Endometrial microvascular endothelial cells (primary cell): ENCODE measurements around the gene SLX9. TPM values are rescaled to one million over a fixed set of nuclear protein-coding genes. Genes with fewer than 3 reads are reported as not detected.
"Not testable (repeated sequence)": the region's sequence is repeated elsewhere in the genome, so short reads cannot be mapped to it uniquely, and the experiment has no call there.

Source experiments
- in situ Hi-C: cut with HindIII; loops from 2 replicates; pipeline ENCODE4 v1.10.0; 2017; ENCODE audit warnings: low sequenced_read_pairs, low pct_unique_long_range_greater_than_20kb; ENCODE audit errors: inconsistent ontology term
- total RNA-seq: library from RNA; depleted of rRNA; stranded (reverse); fragments of >200 nt; gene quantifications from one replicate; pipeline ENCODE4 v1.2.3, GENCODE V29; 2015; ENCODE audit errors: inconsistent ontology term

The SLX9 gene
- total RNA-seq, 1 donor from 2014 or later = 33.3 TPM

- in situ Hi-C loops = loop anchor here (10.0 kb wide), 1 partner anchor 108 kb away; no protein-coding TSS in a partner anchor
Observed at GRCh38 chr21:45017039-45017960, 77.5 kb downstream of the SLX9 start.

- in situ Hi-C loops = loop anchor here (10.0 kb wide), 1 partner anchor 106 kb away; no protein-coding TSS in a partner anchor
Observed at GRCh38 chr21:45018131-45019075, 78.6 kb downstream of the SLX9 start.

- in situ Hi-C loops = loop anchor here (10.0 kb wide), 1 partner anchor 106 kb away; no protein-coding TSS in a partner anchor
Observed at GRCh38 chr21:45019076-45019886, 79.5 kb downstream of the SLX9 start.

- in situ Hi-C loops = loop anchor here (10.0 kb wide), 1 partner anchor 105 kb away; no protein-coding TSS in a partner anchor
Observed at GRCh38 chr21:45019887-45020537, 80.2 kb downstream of the SLX9 start.

GRCh38 chr21:45020629-45021427 lies 81.0 kb downstream of the SLX9 start:
- in situ Hi-C loops = no loop called here

- in situ Hi-C loops = no loop called here
Observed at GRCh38 chr21:45021428-45022347, 81.9 kb downstream of the SLX9 start.

- in situ Hi-C loops = no loop called here
Observed at GRCh38 chr21:45022348-45022675, 82.5 kb downstream of the SLX9 start.

- in situ Hi-C loops = no loop called here
Observed at GRCh38 chr21:45022736-45023135, 82.9 kb downstream of the SLX9 start.

- in situ Hi-C loops = not testable (repeated sequence)
Observed at GRCh38 chr21:45024516-45024915, 84.7 kb downstream of the SLX9 start.

GRCh38 chr21:45026066-45026745 lies 86.4 kb downstream of the SLX9 start:
- in situ Hi-C loops = no loop called here

Other genes starting within 250 kb of the SLX9 start
- gene KRTAP10-12, start 242.9 kb upstream of the SLX9 start, total RNA-seq = not detected
- not detected for gene TSPEAR, start 228.5 kb upstream of the SLX9 start, total RNA-seq
- gene UBE2G2, start 138.2 kb upstream of the SLX9 start, total RNA-seq = 102 TPM
- gene SUMO3, start 122.0 kb upstream of the SLX9 start, total RNA-seq = 82.4 TPM
- 494 TPM for gene PTTG1IP, start 66.3 kb upstream of the SLX9 start, total RNA-seq
- gene ITGB2, start 19.1 kb upstream of the SLX9 start, total RNA-seq = not detected
- gene ADARB1, start 134.6 kb downstream of the SLX9 start, total RNA-seq = 21.0 TPM